ENCODE data around the gene PMM2.
"Not testable (repeated sequence)": the region's sequence is repeated elsewhere in the genome, so short reads cannot be mapped to it uniquely, and the experiment has no call there.

The PMM2 gene

GRCh38 chr16:8796469-8797363 is 923 bp upstream of the PMM2 start:
- TF ChIP-seq CTCF (IDR thresholded peaks at IDR 0.05; ENCODE audit: low read depth, low read length): no peak
- DNase-seq (ENCODE audit: extremely low read depth, low read depth): no peak

- TF ChIP-seq CTCF (IDR thresholded peaks at IDR 0.05; ENCODE audit: low read depth, low read length): no peak
- DNase-seq (ENCODE audit: extremely low read depth, low read depth): no peak
These were observed 512 bp downstream of the PMM2 start for GRCh38 chr16:8798174-8798527.

- no peak for TF ChIP-seq CTCF (IDR thresholded peaks at IDR 0.05; ENCODE audit: low read depth, low read length)
- no peak for DNase-seq (ENCODE audit: extremely low read depth, low read depth)
These were observed 1.0 kb downstream of the PMM2 start for GRCh38 chr16:8798535-8799157.

- no peak for DNase-seq (ENCODE audit: extremely low read depth, low read depth)
- no peak for TF ChIP-seq CTCF (IDR thresholded peaks at IDR 0.05; ENCODE audit: low read depth, low read length)
These were observed 4.1 kb downstream of the PMM2 start for GRCh38 chr16:8801701-8802100.

GRCh38 chr16:8803733-8804132 is 6.1 kb downstream of the PMM2 start:
- DNase-seq (ENCODE audit: extremely low read depth, low read depth): not testable (repeated sequence)

- no peak for DNase-seq (ENCODE audit: extremely low read depth, low read depth)
- TF ChIP-seq CTCF (IDR thresholded peaks at IDR 0.05; ENCODE audit: low read depth, low read length): no peak
These were observed 6.7 kb downstream of the PMM2 start for GRCh38 chr16:8804313-8804712.

- no peak for TF ChIP-seq CTCF (IDR thresholded peaks at IDR 0.05; ENCODE audit: low read depth, low read length)
- no peak for DNase-seq (ENCODE audit: extremely low read depth, low read depth)
These were observed 8.8 kb downstream of the PMM2 start for GRCh38 chr16:8806272-8806983.
